ENCODE measurements around the gene LRRK1. TPM values are rescaled to one million over a fixed set of nuclear protein-coding genes. Genes with fewer than 3 reads are reported as not detected.

LRRK1 gene
- total and polyA plus RNA-seq, 2 donors, result 3.4 to 6.7 TPM

GRCh38 chr15:101114610-101115009 lies 195.5 kb downstream of the LRRK1 start:
- H3K4me1 ChIP-seq (ENCODE audit: control insufficient read depth in 2 of 2, insufficient read depth in 2 of 2, low read length in 2 of 2), result peaks cover 6 to 40% of the 10 kb centered on the region in 2 donors
- H3K4me3 ChIP-seq (ENCODE audit: low read length in 2 of 2), result no peak overlapping the region
- DNase-seq (ENCODE audit: low read depth in 6 of 9, low spot score in 9 of 9), result no peak
- H3K27me3 ChIP-seq (ENCODE audit: control insufficient read depth in 2 of 2, insufficient read depth in 1 of 2, low read length in 1 of 2), result no peaks in the 10 kb centered on the region
- 98% methylated on average over 4 of the region's 4 CpGs for WGBS
- peaks cover 0 to 4% of the 10 kb centered on the region in 2 donors for H3K9me3 ChIP-seq (ENCODE audit: control insufficient read depth in 2 of 2, insufficient read depth in 1 of 2, low read length in 1 of 2)
- H3K36me3 ChIP-seq (ENCODE audit: control insufficient read depth in 2 of 2, insufficient read depth in 2 of 2, low read length in 1 of 2), result no peaks in the 10 kb centered on the region
- H3K27ac ChIP-seq (ENCODE audit: low read depth in 1 of 2, low read length in 1 of 2), result no peak overlapping the region

- H3K9me3 ChIP-seq (ENCODE audit: control insufficient read depth in 2 of 2, insufficient read depth in 1 of 2, low read length in 1 of 2), result no peaks in the 10 kb centered on the region
- H3K27ac ChIP-seq (ENCODE audit: low read depth in 1 of 2, low read length in 1 of 2), result no peak overlapping the region
- 68% methylated on average over 9 of the region's 9 CpGs for WGBS
- H3K36me3 ChIP-seq (ENCODE audit: control insufficient read depth in 2 of 2, insufficient read depth in 2 of 2, low read length in 1 of 2), result no peaks in the 10 kb centered on the region
- no peak for DNase-seq (ENCODE audit: low read depth in 6 of 9, low spot score in 9 of 9)
- H3K27me3 ChIP-seq (ENCODE audit: control insufficient read depth in 2 of 2, insufficient read depth in 1 of 2, low read length in 1 of 2), result no peaks in the 10 kb centered on the region
- H3K4me3 ChIP-seq (ENCODE audit: low read length in 2 of 2), result no peak overlapping the region
- peaks cover 6 to 41% of the 10 kb centered on the region in 2 donors for H3K4me1 ChIP-seq (ENCODE audit: control insufficient read depth in 2 of 2, insufficient read depth in 2 of 2, low read length in 2 of 2)
Measured at GRCh38 chr15:101115393-101115785, 196.2 kb downstream of the LRRK1 start.

GRCh38 chr15:101115786-101116680 lies 196.9 kb downstream of the LRRK1 start:
- DNase-seq (ENCODE audit: low read depth in 6 of 9, low spot score in 9 of 9), result no peak
- H3K4me1 ChIP-seq (ENCODE audit: control insufficient read depth in 2 of 2, insufficient read depth in 2 of 2, low read length in 2 of 2), result peaks cover 7 to 43% of the 10 kb centered on the region in 2 donors

GRCh38 chr15:101116681-101116976 lies 197.5 kb downstream of the LRRK1 start:
- H3K4me3 ChIP-seq (ENCODE audit: low read length in 2 of 2), result no peak overlapping the region
- H3K4me1 ChIP-seq (ENCODE audit: control insufficient read depth in 2 of 2, insufficient read depth in 2 of 2, low read length in 2 of 2), result peaks cover 12 to 43% of the 10 kb centered on the region in 2 donors
- no peak for DNase-seq (ENCODE audit: low read depth in 6 of 9, low spot score in 9 of 9)
- H3K27me3 ChIP-seq (ENCODE audit: control insufficient read depth in 2 of 2, insufficient read depth in 1 of 2, low read length in 1 of 2), result no peaks in the 10 kb centered on the region
- 82% methylated on average over 1 of the region's 1 CpG for WGBS
- no peak overlapping the region for H3K27ac ChIP-seq (ENCODE audit: low read depth in 1 of 2, low read length in 1 of 2)
- no peaks in the 10 kb centered on the region for H3K9me3 ChIP-seq (ENCODE audit: control insufficient read depth in 2 of 2, insufficient read depth in 1 of 2, low read length in 1 of 2)
- H3K36me3 ChIP-seq (ENCODE audit: control insufficient read depth in 2 of 2, insufficient read depth in 2 of 2, low read length in 1 of 2), result no peaks in the 10 kb centered on the region

More at GRCh38 chr15:101115786-101116680, 196.9 kb downstream of the LRRK1 start:
- Histone ChIP-seq H3K27me3 (ENCODE audit: control insufficient read depth in 2 of 2, insufficient read depth in 1 of 2, low read length in 1 of 2) (no peaks in the 10 kb centered on the region), H3K27ac (ENCODE audit: low read depth in 1 of 2, low read length in 1 of 2) (no peak overlapping the region), H3K4me3 (ENCODE audit: low read length in 2 of 2) (no peak overlapping the region), H3K36me3 (ENCODE audit: control insufficient read depth in 2 of 2, insufficient read depth in 2 of 2, low read length in 1 of 2) (no peaks in the 10 kb centered on the region), H3K9me3 (ENCODE audit: control insufficient read depth in 2 of 2, insufficient read depth in 1 of 2, low read length in 1 of 2) (no peaks in the 10 kb centered on the region)
- 36% methylated on average over 17 of the region's 17 CpGs for WGBS

- H3K9me3 ChIP-seq (ENCODE audit: control insufficient read depth in 2 of 2, insufficient read depth in 1 of 2, low read length in 1 of 2), result no peaks in the 10 kb centered on the region
- no peak overlapping the region for H3K4me3 ChIP-seq (ENCODE audit: low read length in 2 of 2)
- H3K36me3 ChIP-seq (ENCODE audit: control insufficient read depth in 2 of 2, insufficient read depth in 2 of 2, low read length in 1 of 2), result no peaks in the 10 kb centered on the region
- no peak for DNase-seq (ENCODE audit: low read depth in 6 of 9, low spot score in 9 of 9)
- peaks cover 13 to 37% of the 10 kb centered on the region in 2 donors for H3K4me1 ChIP-seq (ENCODE audit: control insufficient read depth in 2 of 2, insufficient read depth in 2 of 2, low read length in 2 of 2)
- no peaks in the 10 kb centered on the region for H3K27me3 ChIP-seq (ENCODE audit: control insufficient read depth in 2 of 2, insufficient read depth in 1 of 2, low read length in 1 of 2)
- H3K27ac ChIP-seq (ENCODE audit: low read depth in 1 of 2, low read length in 1 of 2), result no peak overlapping the region
- 97% methylated on average over 9 of the region's 9 CpGs for WGBS
Measured at GRCh38 chr15:101118116-101118515, 199.0 kb downstream of the LRRK1 start.

GRCh38 chr15:101118615-101119014 lies 199.5 kb downstream of the LRRK1 start:
- Histone ChIP-seq H3K4me1 (ENCODE audit: control insufficient read depth in 2 of 2, insufficient read depth in 2 of 2, low read length in 2 of 2) (peaks cover 13 to 36% of the 10 kb centered on the region in 2 donors), H3K27me3 (ENCODE audit: control insufficient read depth in 2 of 2, insufficient read depth in 1 of 2, low read length in 1 of 2) (no peaks in the 10 kb centered on the region), H3K36me3 (ENCODE audit: control insufficient read depth in 2 of 2, insufficient read depth in 2 of 2, low read length in 1 of 2) (no peaks in the 10 kb centered on the region), H3K4me3 (ENCODE audit: low read length in 2 of 2) (no peak overlapping the region), H3K27ac (ENCODE audit: low read depth in 1 of 2, low read length in 1 of 2) (no peak overlapping the region), H3K9me3 (ENCODE audit: control insufficient read depth in 2 of 2, insufficient read depth in 1 of 2, low read length in 1 of 2) (no peaks in the 10 kb centered on the region)
- no peak for DNase-seq (ENCODE audit: low read depth in 6 of 9, low spot score in 9 of 9)
- 98% methylated on average over 10 of the region's 10 CpGs for WGBS

GRCh38 chr15:101119181-101119580 lies 200.0 kb downstream of the LRRK1 start:
- 97% methylated on average over 2 of the region's 2 CpGs for WGBS
- peaks cover 13 to 38% of the 10 kb centered on the region in 2 donors for H3K4me1 ChIP-seq (ENCODE audit: control insufficient read depth in 2 of 2, insufficient read depth in 2 of 2, low read length in 2 of 2)

More at GRCh38 chr15:101119181-101119580, 200.0 kb downstream of the LRRK1 start:
- Histone ChIP-seq H3K9me3 (ENCODE audit: control insufficient read depth in 2 of 2, insufficient read depth in 1 of 2, low read length in 1 of 2) (no peaks in the 10 kb centered on the region), H3K4me3 (ENCODE audit: low read length in 2 of 2) (no peak overlapping the region), H3K27ac (ENCODE audit: low read depth in 1 of 2, low read length in 1 of 2) (no peak overlapping the region), H3K36me3 (ENCODE audit: control insufficient read depth in 2 of 2, insufficient read depth in 2 of 2, low read length in 1 of 2) (no peaks in the 10 kb centered on the region), H3K27me3 (ENCODE audit: control insufficient read depth in 2 of 2, insufficient read depth in 1 of 2, low read length in 1 of 2) (no peaks in the 10 kb centered on the region)
- DNase-seq (ENCODE audit: low read depth in 6 of 9, low spot score in 9 of 9), result no peak

Other genes with a start within 250 kb of the LRRK1 start
- gene ALDH1A3, start 39.5 kb upstream of the LRRK1 start, total RNA-seq, result 1.0 TPM
- 7.8 TPM for gene ALDH1A3, start 39.5 kb upstream of the LRRK1 start, polyA plus RNA-seq